SK-N-SH treated with all-trans-retinoic acid at 6 μM for 48 hours (cell line): ENCODE results near the gene TTBK1.
A peak's percentile ranks its signal among the peaks of the same experiment; 100 is the strongest.

Experiments used
- ATAC-seq: fragments of 200-7000 bp; cut with Tn5 transposase; 3 replicates; pipeline ENCODE4 v1.9.1; 2020; ENCODE audit warnings: mild to moderate bottlenecking, moderate library complexity
- ARNTL ChIP-seq: fragments of 450-650 bp; formaldehyde crosslinking; IDR thresholded peaks from 2 replicates; pipeline ENCODE4 v1.5.0; 2020; ENCODE audit warnings: low read depth, mild to moderate bottlenecking, moderate library complexity, borderline replicate concordance
- BACH2 ChIP-seq: fragments of 250-450 bp; sonication (Bioruptor Pico); IDR thresholded peaks from 2 replicates; pipeline ENCODE4 v1.9.0; 2021; ENCODE audit warnings: mild to moderate bottlenecking, borderline replicate concordance
- ESRRG ChIP-seq: fragments of 250-450 bp; sonication (Bioruptor Pico); IDR thresholded peaks from 2 replicates; pipeline ENCODE4 v1.6.1; 2021; ENCODE audit warnings: mild to moderate bottlenecking
- GLIS3 ChIP-seq: fragments of 250-450 bp; sonication (Bioruptor Pico); IDR thresholded peaks from 2 replicates; pipeline ENCODE4 v1.5.0; 2020; ENCODE audit warnings: mild to moderate bottlenecking, moderate library complexity
- ISL1 ChIP-seq: fragments of 250-450 bp; sonication (Bioruptor Pico); IDR thresholded peaks from 2 replicates; pipeline ENCODE4 v2.1.2; 2022; ENCODE audit warnings: mild to moderate bottlenecking, moderate library complexity
- PATZ1 ChIP-seq: fragments of 250-450 bp; sonication (Bioruptor Pico); IDR thresholded peaks from 2 replicates; pipeline ENCODE4 v1.8.0; 2020; ENCODE audit warnings: mild to moderate bottlenecking, moderate library complexity, borderline replicate concordance
- RARB ChIP-seq: fragments of 250-450 bp; sonication (Bioruptor Pico); IDR thresholded peaks from 2 replicates; pipeline ENCODE4 v1.8.0; 2021; ENCODE audit warnings: mild to moderate bottlenecking, moderate library complexity
- TCF4 ChIP-seq: fragments of 250-450 bp; sonication (Bioruptor Pico); IDR thresholded peaks from 2 replicates; pipeline ENCODE4 v1.8.0; 2021; ENCODE audit warnings: mild to moderate bottlenecking, moderate library complexity, borderline replicate concordance
- TOX ChIP-seq: fragments of 250-450 bp; sonication (Bioruptor Pico); IDR thresholded peaks from 2 replicates; pipeline ENCODE4 v1.8.0; 2021; ENCODE audit warnings: mild to moderate bottlenecking, moderate library complexity, borderline replicate concordance
- ZC3H10 ChIP-seq: fragments of 250-450 bp; sonication (Bioruptor Pico); IDR thresholded peaks from 2 replicates; pipeline ENCODE4 v1.5.1; 2021; ENCODE audit warnings: mild to moderate bottlenecking, moderate library complexity
- ZFP3 ChIP-seq: fragments of 250-450 bp; sonication (Bioruptor Pico); IDR thresholded peaks from 2 replicates; pipeline ENCODE4 v1.5.0; 2020; ENCODE audit warnings: mild to moderate bottlenecking, moderate library complexity
- ZFP30 ChIP-seq: fragments of 450-650 bp; formaldehyde crosslinking; IDR thresholded peaks from 2 replicates; pipeline ENCODE4 v1.5.0; 2022; ENCODE audit warnings: mild to moderate bottlenecking, moderate library complexity
- ZNF565 ChIP-seq: fragments of 450-650 bp; formaldehyde crosslinking; conservative IDR thresholded peaks from 2 replicates; pipeline ENCODE4 v1.5.0; 2020; ENCODE audit warnings: low read depth, mild to moderate bottlenecking, moderate library complexity
- ZNF70 ChIP-seq: fragments of 450-650 bp; formaldehyde crosslinking; IDR thresholded peaks from 2 replicates; pipeline ENCODE4 v1.5.0; 2020; ENCODE audit warnings: mild to moderate bottlenecking, moderate library complexity
- ZNF8 ChIP-seq: fragments of 450-650 bp; formaldehyde crosslinking; IDR thresholded peaks from 2 replicates; pipeline ENCODE4 v1.5.0; 2020; ENCODE audit warnings: mild to moderate bottlenecking, moderate library complexity
- TF ChIP-seq, protein P1 (sequence below): fragments of 250-450 bp; sonication (Bioruptor Pico); IDR thresholded peaks from 2 replicates; pipeline ENCODE4 v1.5.1; 2021; ENCODE audit warnings: mild to moderate bottlenecking, moderate library complexity
- TF ChIP-seq, protein P2 (sequence below): fragments of 250-450 bp; sonication (Bioruptor Pico); IDR thresholded peaks from 2 replicates; pipeline ENCODE4 v1.5.1; 2020; ENCODE audit warnings: low read depth, mild to moderate bottlenecking, moderate library complexity
- TF ChIP-seq, protein P3 (sequence below): fragments of 250-450 bp; sonication (Bioruptor Pico); IDR thresholded peaks from 2 replicates; pipeline ENCODE4 v1.5.0; 2020; ENCODE audit warnings: mild to moderate bottlenecking, moderate library complexity

TTBK1 gene

DNA sequence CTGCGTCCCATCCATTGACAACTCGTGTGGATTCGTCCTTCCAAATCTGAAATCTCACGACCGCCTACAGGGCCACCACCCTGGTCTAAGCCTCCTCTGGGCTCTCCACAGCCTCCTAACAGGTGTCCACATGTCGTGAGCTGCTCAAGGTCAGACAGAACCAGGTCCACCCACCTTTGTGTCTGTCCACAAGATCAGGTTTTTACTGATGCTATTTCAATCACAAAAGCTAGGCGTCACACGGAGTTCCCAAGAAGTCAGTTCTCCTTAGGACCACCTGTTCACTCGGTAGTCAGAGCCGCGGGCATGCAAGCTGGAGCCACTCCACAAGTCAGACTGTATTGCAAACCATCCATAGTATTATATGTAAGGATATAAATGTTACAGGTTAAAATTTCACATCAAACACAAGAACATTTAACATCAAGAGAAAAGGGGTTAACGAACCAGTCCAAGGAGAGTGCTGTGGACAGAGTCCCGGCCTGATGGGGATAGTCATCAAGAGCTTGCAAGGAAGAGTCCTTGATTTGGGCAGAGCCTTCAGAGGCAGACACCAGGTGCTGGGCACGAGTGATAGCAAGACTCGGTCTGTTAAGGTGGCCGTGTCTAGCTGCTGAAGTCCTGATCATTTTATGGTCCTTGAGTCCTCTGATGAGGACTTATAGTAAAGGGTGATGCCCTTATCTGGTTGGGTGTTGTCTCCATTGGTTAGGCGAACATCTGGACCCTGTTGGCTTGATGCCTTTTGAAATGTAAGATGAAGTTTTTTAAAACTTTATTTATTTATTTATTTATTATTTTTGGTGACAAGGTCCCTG lies 13.3 kb upstream of the TTBK1 start:
- TF ChIP-seq ZFP3, result no peak
- no peak for TF ChIP-seq GLIS3 (CRISPR knock-in tag)
- TF ChIP-seq RARB (CRISPR knock-in tag), result no peak
- TF ChIP-seq BACH2 (CRISPR knock-in tag), result no peak
- TF ChIP-seq TCF4 (CRISPR knock-in tag), result no peak
- TF ChIP-seq ZNF70 (CRISPR knock-in tag), result no peak
- no peak for TF ChIP-seq ARNTL (CRISPR knock-in tag)
- TF ChIP-seq, protein P1, sequence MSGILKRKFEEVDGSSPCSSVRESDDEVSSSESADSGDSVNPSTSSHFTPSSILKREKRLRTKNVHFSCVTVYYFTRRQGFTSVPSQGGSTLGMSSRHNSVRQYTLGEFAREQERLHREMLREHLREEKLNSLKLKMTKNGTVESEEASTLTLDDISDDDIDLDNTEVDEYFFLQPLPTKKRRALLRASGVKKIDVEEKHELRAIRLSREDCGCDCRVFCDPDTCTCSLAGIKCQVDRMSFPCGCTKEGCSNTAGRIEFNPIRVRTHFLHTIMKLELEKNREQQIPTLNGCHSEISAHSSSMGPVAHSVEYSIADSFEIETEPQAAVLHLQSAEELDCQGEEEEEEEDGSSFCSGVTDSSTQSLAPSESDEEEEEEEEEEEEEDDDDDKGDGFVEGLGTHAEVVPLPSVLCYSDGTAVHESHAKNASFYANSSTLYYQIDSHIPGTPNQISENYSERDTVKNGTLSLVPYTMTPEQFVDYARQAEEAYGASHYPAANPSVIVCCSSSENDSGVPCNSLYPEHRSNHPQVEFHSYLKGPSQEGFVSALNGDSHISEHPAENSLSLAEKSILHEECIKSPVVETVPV (CRISPR knock-in tag), result no peak
- TF ChIP-seq ZC3H10, result no peak
- no peak for TF ChIP-seq ZNF565 (CRISPR knock-in tag)
- TF ChIP-seq PATZ1 (CRISPR knock-in tag), result no peak
- TF ChIP-seq, protein P2, sequence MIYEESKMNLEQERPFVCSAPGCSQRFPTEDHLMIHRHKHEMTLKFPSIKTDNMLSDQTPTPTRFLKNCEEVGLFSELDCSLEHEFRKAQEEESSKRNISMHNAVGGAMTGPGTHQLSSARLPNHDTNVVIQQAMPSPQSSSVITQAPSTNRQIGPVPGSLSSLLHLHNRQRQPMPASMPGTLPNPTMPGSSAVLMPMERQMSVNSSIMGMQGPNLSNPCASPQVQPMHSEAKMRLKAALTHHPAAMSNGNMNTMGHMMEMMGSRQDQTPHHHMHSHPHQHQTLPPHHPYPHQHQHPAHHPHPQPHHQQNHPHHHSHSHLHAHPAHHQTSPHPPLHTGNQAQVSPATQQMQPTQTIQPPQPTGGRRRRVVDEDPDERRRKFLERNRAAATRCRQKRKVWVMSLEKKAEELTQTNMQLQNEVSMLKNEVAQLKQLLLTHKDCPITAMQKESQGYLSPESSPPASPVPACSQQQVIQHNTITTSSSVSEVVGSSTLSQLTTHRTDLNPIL (CRISPR knock-in tag), result no peak
- TF ChIP-seq ZNF8 (CRISPR knock-in tag), result no peak
- TF ChIP-seq ZFP30 (CRISPR knock-in tag), result no peak
- TF ChIP-seq ISL1 (CRISPR knock-in tag), result no peak
- no peak for TF ChIP-seq ESRRG (CRISPR knock-in tag)
- TF ChIP-seq TOX (CRISPR knock-in tag), result no peak
- TF ChIP-seq, protein P3, sequence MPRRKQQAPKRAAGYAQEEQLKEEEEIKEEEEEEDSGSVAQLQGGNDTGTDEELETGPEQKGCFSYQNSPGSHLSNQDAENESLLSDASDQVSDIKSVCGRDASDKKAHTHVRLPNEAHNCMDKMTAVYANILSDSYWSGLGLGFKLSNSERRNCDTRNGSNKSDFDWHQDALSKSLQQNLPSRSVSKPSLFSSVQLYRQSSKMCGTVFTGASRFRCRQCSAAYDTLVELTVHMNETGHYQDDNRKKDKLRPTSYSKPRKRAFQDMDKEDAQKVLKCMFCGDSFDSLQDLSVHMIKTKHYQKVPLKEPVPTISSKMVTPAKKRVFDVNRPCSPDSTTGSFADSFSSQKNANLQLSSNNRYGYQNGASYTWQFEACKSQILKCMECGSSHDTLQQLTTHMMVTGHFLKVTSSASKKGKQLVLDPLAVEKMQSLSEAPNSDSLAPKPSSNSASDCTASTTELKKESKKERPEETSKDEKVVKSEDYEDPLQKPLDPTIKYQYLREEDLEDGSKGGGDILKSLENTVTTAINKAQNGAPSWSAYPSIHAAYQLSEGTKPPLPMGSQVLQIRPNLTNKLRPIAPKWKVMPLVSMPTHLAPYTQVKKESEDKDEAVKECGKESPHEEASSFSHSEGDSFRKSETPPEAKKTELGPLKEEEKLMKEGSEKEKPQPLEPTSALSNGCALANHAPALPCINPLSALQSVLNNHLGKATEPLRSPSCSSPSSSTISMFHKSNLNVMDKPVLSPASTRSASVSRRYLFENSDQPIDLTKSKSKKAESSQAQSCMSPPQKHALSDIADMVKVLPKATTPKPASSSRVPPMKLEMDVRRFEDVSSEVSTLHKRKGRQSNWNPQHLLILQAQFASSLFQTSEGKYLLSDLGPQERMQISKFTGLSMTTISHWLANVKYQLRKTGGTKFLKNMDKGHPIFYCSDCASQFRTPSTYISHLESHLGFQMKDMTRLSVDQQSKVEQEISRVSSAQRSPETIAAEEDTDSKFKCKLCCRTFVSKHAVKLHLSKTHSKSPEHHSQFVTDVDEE (CRISPR knock-in tag), result no peak
- peak; percentile 4; the same call in 1 of the 3 replicates for ATAC-seq

DNA sequence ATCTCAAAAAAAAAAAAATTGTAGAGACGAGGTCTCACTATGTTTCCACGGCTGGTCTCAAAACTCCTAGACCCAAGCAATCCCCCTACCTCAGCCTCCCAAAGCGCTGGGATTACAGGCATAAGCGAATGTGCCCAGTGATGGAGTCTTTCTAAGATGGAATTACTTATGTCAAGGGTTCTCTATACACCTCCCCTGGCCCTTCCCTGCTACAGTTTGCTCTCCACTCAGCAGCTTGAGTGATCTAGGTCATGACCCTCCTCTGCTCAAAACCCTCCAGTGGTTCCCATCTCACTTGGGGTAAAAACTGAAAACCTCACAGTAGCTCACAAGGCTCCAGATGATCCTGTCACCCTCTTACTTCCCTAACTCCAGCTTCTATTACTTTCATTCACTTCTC lies 12.2 kb upstream of the TTBK1 start:
- no peak for ATAC-seq

More for the DNA sequence above, 12.2 kb upstream of the TTBK1 start:
- TF ChIP-seq ESRRG (CRISPR knock-in tag) (no peak), ZNF70 (CRISPR knock-in tag) (no peak), PATZ1 (CRISPR knock-in tag) (no peak)
- TF ChIP-seq, protein P1 (CRISPR knock-in tag), result no peak
